Measurements from ENCODE around the gene WDCP.
"Not testable (repeated sequence)": the region's sequence is repeated elsewhere in the genome, so short reads cannot be mapped to it uniquely, and the experiment has no call there.

The WDCP gene

GRCh38 chr2:24021122-24021998, 25.8 kb downstream of the WDCP start:
- peak; percentile 15 for DNase-seq (ENCODE audit: low read depth)

DNA sequence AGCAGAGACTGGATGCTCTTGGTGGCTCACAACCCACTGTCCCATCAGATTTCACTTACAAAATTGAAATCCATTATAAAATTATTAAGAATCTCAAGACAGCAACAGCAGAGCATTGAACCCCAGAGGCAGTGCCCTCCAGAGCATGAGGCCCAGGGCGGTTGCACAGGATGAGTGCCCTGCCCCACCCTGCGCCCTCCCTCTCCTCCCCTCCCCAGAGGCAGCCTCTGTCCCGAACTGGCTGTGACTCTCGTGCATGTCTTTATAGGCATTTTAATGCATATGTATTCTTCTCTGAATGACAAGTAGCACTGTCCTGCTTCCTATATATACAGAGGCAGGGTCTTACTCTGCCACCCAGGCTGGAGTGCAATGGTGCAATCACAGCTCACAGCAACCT, 26.9 kb downstream of the WDCP start:
- no peak for DNase-seq (ENCODE audit: low read depth)

DNA sequence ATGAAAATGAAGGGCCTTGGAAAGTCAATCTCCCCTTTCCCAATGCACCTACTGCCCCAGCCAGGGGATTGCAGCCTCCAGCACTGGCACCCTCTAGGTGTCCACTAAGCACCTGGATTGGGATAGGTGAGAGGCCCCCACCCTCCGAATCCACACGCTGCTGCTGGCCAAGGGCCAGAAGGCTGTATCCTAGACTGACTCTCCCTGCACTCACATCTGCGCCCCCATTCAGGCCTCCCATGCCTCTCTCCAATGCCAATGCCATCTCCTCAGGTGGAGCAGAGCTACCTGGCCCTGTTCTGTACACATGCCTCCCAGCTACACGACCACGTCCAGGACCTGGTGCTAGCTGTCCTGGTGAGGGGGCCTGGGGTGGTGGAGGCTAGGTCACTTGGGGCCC, 27.5 kb downstream of the WDCP start:
- DNase-seq (ENCODE audit: low read depth) = no peak

DNA sequence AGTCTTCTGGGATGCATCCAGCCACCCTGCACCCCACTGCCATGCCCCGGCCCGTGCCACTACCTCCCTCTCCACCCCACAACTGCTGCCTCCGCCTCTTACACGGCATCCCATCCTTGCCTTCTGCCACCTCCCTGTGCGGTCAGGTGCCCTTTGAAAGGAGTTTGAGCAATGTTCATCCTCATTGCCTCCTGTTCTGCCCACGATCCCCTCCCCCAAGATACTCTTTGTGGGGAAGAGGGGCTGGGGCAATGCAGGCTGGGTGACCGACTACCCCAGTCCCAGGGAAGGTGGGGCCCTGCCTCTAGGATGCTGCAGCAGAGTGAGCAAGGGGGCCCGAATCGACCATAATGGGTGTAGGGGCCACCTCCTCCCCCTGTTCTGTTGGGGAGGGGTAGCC, 28.9 kb downstream of the WDCP start:
- no peak for DNase-seq (ENCODE audit: low read depth)

DNA sequence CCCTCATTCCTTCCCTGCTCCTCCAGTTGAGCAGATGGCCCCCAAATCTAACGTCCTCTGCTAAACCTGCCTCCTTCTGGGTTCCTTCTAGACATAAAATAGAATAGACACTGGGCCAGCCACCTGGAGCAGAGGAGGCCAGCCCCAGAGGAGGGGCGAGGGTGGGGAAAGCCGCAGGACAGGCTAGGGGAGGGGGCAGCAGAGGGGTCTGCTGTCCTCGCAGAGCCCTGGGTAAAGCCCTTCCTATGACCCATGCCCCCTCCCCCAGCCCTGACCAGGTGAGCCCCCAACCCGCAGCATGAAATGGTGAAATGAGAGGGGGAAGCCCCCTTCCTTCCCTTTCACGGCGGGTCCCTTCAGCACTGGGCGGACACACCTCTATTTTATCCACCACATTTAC, 29.5 kb downstream of the WDCP start:
- no peak for DNase-seq (ENCODE audit: low read depth)

- DNase-seq (ENCODE audit: low read depth) = no peak
Measured at GRCh38 chr2:24016853-24017703, 30.1 kb downstream of the WDCP start.

DNA sequence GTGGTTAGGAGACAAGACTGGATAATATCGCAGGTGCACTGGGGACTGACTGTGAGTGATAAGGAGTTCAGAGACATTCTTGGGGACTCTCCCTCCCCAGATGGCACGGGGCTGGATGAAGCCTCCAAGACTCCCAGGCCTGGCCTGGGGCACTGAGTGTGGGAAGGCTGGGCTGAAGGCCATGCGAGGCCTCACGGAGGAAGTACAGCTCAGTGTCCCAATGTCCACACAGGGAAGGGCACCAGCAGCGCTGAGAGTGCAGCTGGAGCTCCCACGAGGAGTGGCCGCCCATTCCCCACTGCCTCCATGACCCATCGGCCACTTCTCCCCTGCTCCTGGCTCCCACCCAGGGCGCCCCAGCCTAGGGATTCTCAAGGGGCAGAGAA, 30.8 kb downstream of the WDCP start:
- no peak for DNase-seq (ENCODE audit: low read depth)

DNA sequence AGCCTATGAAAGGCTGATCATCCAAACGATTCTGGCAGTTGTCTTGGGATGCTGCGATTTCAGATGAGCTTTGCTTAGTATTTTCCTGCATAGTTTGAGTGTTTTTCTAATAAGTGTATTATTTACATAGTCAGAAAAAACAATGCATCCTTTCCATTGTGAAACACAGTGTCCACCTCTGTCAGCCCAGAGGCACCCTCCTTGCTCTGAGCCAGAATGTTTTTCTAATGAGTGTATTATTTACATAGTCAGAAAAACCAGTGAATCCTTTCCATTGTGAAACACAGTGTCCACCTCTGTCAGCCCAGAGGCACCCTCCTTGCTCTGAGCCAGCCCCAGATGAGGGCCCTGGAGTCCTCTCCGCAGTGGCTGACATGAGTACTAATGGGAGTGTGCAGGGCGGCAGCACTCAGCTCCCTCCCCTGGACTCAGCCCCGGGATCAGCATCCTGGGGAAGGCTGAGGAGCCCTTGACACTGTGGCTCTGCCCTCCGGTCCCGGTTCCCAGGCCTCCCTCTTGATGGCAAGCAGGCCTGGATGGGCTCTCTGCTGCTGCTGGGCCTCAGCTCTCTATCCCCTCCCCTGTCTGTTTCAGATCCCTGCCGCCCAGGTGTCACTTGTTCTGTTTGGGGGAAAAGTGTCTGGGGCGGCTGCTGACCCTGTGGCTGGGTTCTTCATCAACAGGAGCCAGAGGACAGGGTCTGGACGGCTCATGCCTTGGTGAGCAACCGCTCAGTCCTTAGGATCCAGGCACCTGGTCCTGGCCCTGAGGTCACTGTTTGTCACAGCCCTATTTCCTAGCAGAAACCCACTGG, 31.4 kb downstream of the WDCP start:
- no peak for DNase-seq (ENCODE audit: low read depth)

DNA sequence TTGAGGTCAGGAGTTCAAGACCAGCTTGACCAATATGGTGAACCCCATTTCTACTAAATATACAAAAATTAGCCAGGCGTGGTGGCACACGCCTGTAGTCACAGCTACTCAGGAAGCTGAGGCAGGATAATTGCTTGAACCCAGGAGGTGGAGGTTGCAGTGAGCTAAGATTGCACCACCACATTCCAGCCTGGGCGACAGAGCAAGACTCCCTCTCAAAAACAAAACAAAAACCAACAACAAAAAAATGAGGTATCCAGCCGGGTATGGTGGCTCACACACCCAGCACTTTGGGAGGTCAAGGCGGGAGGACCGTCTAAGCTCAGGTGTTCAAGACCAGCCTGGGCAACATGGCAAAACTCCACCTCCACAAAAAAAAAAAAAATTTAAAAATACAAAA, 32.3 kb downstream of the WDCP start:
- not testable (repeated sequence) for DNase-seq (ENCODE audit: low read depth)

DNA sequence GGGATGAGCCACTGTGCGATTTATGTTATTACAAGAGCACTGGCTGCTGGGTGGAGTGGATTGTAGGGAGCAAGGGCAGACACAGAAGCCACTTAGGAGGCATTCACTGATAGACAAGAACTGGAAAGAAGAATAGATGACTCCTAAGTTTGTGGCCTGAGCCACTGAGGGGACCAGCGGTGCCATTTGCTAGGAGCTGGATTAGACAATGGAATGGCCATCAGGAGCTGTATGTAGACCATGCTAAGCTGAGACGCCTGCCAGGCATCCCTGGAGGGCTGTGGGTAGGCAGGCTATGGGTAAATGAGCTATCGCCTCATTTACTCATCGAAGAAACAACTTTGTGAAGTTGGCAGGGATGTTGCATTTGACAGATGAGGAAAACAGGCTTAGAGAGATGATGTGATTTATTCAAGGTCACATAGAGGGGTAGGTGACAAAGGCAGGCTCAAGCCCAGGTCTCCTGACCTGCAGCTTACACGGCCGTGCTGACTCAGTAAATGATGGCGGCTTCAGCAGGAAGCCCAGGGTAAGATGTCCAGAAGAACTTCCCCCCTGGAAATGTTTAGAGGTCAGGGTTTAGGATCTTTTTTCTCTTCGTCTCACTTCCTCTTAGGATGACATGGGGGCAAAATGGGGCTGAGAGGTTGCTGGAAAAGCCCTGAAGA, 34.5 kb downstream of the WDCP start:
- DNase-seq (ENCODE audit: low read depth) = no peak

GRCh38 chr2:24011250-24012104, 35.7 kb downstream of the WDCP start:
- DNase-seq (ENCODE audit: low read depth) = no peak

DNA sequence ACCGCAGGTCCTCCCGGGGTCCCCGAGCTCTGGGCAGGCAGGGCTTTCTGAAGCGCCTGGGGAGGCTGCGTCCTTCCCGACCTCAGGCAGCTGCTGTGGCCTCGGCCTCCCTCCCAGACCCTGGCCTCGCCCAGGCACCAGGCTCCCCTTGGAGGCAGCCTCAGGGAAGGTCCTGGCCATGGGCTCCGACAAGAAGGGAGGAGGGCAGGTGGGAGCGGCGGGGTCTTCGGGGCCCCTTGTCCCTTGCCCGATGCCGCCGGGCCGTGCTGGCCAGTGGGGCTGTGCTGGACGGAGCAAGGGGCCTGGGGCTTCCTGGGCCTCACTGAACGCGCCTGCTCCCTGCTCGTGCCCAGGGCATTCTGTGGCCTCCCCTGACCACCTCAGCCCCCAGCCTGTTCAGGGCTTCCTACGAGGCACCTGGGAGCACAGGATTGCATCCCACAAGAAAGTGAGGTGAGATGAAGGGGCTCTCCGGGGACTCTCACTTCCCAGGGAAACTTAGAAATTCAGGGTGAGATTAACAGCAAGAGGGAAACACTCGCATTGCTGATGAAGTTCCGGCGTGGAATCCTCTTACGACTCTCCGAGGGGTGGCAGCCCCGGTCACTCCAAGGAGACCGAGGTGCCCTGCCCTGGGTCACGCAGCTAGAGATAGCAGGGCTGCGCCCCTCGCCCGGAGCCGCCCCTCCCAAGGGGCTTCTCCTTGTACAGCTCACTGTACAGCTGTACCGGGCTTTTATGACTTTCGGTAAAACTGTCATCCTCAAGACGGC, 36.5 kb downstream of the WDCP start:
- DNase-seq (ENCODE audit: low read depth) = no peak

DNA sequence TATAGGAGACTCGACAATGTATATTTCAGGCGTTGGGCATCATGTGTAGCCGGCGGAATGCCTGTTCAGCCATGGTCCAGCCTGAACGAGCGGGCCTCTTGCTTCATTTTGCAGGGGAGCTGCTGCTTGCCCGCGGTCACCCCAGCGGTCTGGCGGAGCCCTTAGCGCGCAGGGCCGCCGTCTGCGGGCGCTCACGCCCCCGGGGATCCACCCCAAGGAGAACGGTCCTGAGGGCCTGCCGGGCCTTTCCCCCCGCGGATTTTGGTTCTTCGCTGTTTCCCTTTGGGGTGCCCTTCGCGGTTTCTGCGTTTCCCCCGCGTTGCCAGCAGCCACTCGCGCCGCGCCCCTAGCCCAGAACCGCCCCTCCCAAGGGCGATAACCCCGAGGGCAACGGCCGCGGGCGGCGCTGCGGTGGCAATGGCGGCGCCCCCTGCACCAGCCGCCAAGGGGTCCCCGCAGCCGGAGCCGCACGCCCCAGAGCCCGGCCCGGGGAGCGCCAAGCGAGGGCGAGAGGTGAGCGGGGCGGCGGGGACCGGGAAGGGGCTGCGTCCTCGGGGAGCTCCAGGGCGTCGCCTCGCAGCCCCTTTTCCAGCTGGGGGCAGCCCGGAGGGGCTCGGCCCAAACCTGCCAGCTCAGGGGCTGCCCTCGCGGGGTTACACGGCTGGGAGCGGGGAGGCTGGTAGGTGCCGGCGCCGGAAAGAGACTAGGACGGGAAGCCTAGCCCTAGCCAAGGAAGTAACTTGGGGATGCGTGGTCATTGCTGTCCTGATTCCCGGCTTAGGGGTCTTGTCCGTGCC, 37.3 kb downstream of the WDCP start, which contains the start of gene MFSD2B:
Gene MFSD2B, plus strand, starts transcription at position 406 of the 797 bp plus-strand sequence. Its CDS starts 12 bp downstream, at position 418.
- no peak for DNase-seq (ENCODE audit: low read depth)

- no peak for DNase-seq (ENCODE audit: low read depth)
Measured at GRCh38 chr2:24009367-24009679, 37.9 kb downstream of the WDCP start.

DNA sequence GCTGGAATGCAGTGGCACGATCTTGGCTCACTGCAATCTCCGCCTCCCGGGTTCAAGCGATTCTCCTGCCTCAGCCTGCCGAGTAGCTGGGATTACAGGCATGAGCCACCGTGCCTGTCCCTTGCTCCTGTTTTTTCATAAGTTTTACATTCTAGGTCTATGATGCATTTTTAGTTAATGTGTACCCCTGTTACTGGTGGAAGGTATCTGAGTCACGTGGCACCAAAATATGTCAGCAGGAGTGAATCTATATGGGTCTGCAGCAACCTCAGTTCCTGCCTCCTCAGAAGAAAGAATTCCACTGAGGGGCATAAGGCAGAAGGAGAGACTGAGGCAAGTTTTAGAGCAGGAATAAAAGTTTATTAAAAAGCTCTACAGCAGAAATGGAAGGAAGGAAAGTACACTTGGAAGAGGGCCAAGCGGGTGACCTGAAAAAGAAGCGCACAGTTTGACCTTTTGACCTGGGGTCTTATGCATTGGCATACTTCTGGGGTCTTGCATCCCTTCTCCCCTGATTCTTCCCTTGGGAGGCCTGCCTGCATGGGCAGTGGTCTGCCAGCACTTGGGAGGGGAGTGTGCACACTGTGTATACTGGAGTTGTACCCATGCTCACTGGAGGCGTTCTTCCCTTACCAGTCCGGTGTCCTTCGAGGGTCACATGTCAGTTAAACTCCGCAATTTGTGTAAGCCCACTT, 38.4 kb downstream of the WDCP start:
- no peak for DNase-seq (ENCODE audit: low read depth)

- DNase-seq (ENCODE audit: low read depth) = no peak
Measured at GRCh38 chr2:24007693-24008092, 39.5 kb downstream of the WDCP start.

DNA sequence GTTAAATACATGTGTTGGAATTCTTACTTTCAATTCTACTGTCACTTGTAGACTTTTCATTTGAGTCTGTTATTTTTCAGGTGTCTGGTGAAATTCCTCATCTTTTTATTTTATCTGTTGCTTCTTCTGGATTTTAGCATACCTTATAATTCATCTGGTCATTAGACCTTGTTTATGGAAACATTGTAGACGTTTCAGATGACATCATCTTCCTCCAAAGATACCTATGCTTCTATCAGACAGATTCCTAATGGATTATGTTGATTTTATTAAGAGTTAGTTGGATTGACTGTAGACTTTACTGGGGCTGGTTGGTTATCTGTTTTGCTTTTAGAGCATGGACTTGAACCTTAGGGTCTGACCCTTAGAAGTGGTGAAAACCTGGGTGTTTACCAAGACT, 52.6 kb downstream of the WDCP start:
- no peak for DNase-seq (ENCODE audit: low read depth)

- no peak for DNase-seq (ENCODE audit: low read depth)
Measured at GRCh38 chr2:23993736-23994269, 53.4 kb downstream of the WDCP start.

Measured in activated T-cell treated with anti-CD3 and anti-CD28 coated beads for 48 hours (primary cell).